ENCODE measurements around the gene WNT7B. TPM values are rescaled to one million over a fixed set of nuclear protein-coding genes. Genes with fewer than 3 reads are reported as not detected.
A peak's percentile ranks its signal among the peaks of the same experiment; 100 is the strongest.

Gene WNT7B
- total RNA-seq, 6 experiments from 2014 or later, result 0.10 to 0.12 TPM; not detected in 4

DNA sequence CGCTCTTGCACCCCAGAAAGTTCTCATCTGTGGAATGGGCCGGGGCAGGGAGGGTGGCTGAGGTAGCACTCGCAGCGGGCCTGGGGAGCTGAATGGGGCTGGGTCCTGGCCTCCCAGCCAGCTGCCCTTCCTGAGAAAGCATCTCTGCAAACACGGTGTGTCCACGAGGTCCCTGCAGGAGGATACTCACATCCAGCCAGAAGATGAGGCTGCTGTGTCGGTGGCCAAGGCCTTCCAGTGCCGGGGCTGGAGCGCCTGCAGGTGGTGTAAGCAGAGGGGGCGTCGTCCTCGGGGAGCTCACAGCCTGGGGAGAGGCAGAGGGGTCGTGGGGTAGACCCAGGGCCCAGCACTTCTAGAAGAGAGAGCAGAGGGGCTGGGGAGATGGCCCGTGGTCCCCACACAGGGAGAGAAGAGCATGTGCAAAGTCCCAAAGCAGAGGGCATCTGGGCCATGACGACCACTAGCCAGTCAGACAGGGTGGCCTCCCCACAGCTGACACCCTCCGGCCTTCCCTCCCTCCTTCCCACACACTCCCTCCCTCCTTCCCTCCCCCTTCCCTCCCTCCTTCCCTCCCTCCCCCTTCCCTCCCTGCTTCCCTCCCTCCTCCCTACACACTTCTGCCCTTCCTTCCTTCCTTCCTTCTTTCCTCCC is 97.9 kb downstream of the WNT7B start:
- Histone ChIP-seq H3K27ac (no peak overlapping the region), H3K4me3 (no peak overlapping the region), H3K9me3 (no peaks in the 10 kb centered on the region), H3K27me3 (no peaks in the 10 kb centered on the region), H3K4me1 (no peaks in the 10 kb centered on the region), H3K36me3 (no peaks in the 10 kb centered on the region)
- TF ChIP-seq, protein P1, sequence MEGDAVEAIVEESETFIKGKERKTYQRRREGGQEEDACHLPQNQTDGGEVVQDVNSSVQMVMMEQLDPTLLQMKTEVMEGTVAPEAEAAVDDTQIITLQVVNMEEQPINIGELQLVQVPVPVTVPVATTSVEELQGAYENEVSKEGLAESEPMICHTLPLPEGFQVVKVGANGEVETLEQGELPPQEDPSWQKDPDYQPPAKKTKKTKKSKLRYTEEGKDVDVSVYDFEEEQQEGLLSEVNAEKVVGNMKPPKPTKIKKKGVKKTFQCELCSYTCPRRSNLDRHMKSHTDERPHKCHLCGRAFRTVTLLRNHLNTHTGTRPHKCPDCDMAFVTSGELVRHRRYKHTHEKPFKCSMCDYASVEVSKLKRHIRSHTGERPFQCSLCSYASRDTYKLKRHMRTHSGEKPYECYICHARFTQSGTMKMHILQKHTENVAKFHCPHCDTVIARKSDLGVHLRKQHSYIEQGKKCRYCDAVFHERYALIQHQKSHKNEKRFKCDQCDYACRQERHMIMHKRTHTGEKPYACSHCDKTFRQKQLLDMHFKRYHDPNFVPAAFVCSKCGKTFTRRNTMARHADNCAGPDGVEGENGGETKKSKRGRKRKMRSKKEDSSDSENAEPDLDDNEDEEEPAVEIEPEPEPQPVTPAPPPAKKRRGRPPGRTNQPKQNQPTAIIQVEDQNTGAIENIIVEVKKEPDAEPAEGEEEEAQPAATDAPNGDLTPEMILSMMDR (IDR thresholded peaks at IDR 0.05), result no peak
- intact Hi-C loops (cut with DNase I), result no loop called here
- ATAC-seq (no peak), DNase-seq (peak in 2 of 3 donors; percentile 31 to 44)
- WGBS (ENCODE audit: insufficient coverage, low coverage, low lambda C conversion rate, missing lambda C conversion rate), result 10% methylated on average over 6 of the region's 16 CpGs

DNA sequence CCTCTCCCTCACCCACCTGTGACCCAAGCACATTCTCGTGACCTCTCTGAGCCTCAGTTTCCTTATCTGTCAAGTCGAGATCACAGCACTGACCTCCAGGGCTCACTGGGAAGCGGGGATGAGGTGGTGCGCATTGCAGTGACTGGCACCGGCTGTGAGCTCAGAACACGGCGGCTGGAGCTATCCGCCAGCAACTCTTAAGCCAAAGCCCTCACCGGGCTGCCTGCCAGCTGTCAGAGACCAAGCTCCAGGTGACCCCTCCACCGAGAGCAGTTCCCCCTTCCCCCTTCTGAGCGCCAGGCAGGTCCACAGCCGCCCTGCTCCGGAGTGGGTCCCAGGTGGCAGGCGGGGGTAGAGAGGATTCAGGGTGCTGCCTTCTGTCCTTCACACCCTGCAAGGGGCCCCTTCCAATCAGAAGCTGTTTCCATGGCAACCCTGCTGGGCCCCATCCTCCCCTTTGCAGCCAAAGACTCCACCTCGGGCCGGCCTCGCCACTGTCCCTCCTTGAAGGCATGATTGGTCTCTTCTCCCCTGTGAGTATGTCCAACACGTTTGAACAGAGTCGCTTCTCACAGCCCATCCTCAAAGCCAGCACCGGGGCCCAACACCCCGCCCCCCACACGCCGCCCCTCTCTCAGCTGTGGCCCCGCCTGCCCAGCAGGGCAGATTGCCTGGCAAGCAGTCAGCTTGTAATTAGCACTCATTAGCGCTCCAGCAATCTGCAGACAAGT is 98.7 kb downstream of the WNT7B start:
- no peaks in the 10 kb centered on the region for H3K9me3 ChIP-seq
- H3K27me3 ChIP-seq, result no peaks in the 10 kb centered on the region
- 9% methylated on average over 10 of the region's 25 CpGs for WGBS (ENCODE audit: insufficient coverage, low coverage, low lambda C conversion rate, missing lambda C conversion rate)
- H3K4me1 ChIP-seq, result no peaks in the 10 kb centered on the region
- no peak overlapping the region for H3K27ac ChIP-seq
- ATAC-seq (no peak), DNase-seq (peak; percentile 13 to 46 (median 37))
- no peak for TF ChIP-seq POLR2A (IDR thresholded peaks at IDR 0.05)
- TF ChIP-seq, protein P1 (IDR thresholded peaks at IDR 0.05), result no peak
- intact Hi-C loops (cut with DNase I), result no loop called here
- no peak overlapping the region for H3K4me3 ChIP-seq
- H3K36me3 ChIP-seq, result no peaks in the 10 kb centered on the region

DNA sequence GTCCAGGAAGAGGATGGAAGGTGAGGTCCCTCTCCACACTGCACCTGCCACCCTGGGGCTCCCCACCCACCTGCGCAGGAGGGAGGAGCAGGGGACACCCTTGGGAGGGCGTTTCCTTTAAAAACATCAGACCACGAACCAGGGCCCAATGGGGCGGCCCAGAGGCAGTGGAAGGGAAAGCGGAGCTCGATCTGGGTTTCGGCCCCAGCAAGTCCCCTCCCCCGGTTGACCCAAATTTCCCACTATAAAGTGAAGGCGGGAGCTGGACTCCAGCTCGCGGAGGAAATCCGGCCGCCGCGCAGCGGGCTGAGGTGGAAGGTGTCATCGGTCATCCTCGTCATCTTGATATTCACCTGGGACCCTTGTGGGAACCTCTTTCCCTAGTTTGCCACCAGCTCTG is 99.3 kb downstream of the WNT7B start:
- H3K4me3 ChIP-seq, result no peak overlapping the region
- H3K36me3 ChIP-seq, result no peaks in the 10 kb centered on the region
- no peaks in the 10 kb centered on the region for H3K4me1 ChIP-seq
- WGBS (ENCODE audit: insufficient coverage, low coverage, low lambda C conversion rate, missing lambda C conversion rate), result 40% methylated on average over 4 of the region's 18 CpGs
- TF ChIP-seq POLR2A (IDR thresholded peaks at IDR 0.05), result no peak
- TF ChIP-seq, protein P1 (IDR thresholded peaks at IDR 0.05), result no peak
- no peak overlapping the region for H3K27ac ChIP-seq
- intact Hi-C loops (cut with DNase I), result no loop called here
- DNase-seq (peak in 2 of 3 donors; percentile 19 to 42), ATAC-seq (no peak)
- H3K27me3 ChIP-seq, result no peaks in the 10 kb centered on the region
- peaks cover 0 to 2% (median 0%) of the 10 kb centered on the region in 4 donors for H3K9me3 ChIP-seq

DNA sequence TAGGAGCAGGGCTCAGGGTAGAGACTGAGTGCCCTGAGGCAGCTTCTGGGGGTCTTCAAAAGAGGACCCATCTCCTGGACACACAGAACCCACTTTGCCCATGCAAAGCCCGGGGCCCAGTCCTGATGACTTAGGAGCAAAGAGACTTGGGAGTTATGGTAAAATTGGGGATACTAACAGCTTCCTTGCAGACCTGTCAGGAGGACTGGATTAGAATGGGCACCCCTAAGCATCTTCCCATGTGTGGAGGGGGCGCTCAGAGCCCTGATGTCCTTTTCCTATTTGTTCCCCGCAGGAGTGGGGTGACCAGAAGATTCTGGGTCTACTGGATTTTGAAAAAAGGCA is 100.0 kb downstream of the WNT7B start:
- Histone ChIP-seq H3K9me3 (peaks cover 0 to 4% (median 0%) of the 10 kb centered on the region in 4 donors), H3K27me3 (no peaks in the 10 kb centered on the region), H3K4me1 (no peaks in the 10 kb centered on the region), H3K4me3 (no peak overlapping the region), H3K36me3 (no peaks in the 10 kb centered on the region), H3K27ac (no peak overlapping the region)
- WGBS (ENCODE audit: insufficient coverage, low coverage, low lambda C conversion rate, missing lambda C conversion rate), result 100% methylated on average over 1 of the region's 3 CpGs
- intact Hi-C loops (cut with DNase I), result no loop called here
- ATAC-seq (no peak), DNase-seq (peak in 1 of 3 donors; percentile 21)
- no peak for TF ChIP-seq POLR2A (IDR thresholded peaks at IDR 0.05)
- TF ChIP-seq, protein P1 (IDR thresholded peaks at IDR 0.05), result no peak
